NCI-H146 treated with DMSO at 0.1 percent for 48 hours (cell line): Measurements from ENCODE around the gene RASL12.
"Not testable (repeated sequence)": the region's sequence is repeated elsewhere in the genome, so short reads cannot be mapped to it uniquely, and the experiment has no call there.

ENCODE experiments used
- DNase-seq: peaks from one replicate; lab custom pipeline; 2025; ENCODE audit not compliant: unreplicated experiment; lab: John Stamatoyannopoulos, UW

RASL12 gene

DNA sequence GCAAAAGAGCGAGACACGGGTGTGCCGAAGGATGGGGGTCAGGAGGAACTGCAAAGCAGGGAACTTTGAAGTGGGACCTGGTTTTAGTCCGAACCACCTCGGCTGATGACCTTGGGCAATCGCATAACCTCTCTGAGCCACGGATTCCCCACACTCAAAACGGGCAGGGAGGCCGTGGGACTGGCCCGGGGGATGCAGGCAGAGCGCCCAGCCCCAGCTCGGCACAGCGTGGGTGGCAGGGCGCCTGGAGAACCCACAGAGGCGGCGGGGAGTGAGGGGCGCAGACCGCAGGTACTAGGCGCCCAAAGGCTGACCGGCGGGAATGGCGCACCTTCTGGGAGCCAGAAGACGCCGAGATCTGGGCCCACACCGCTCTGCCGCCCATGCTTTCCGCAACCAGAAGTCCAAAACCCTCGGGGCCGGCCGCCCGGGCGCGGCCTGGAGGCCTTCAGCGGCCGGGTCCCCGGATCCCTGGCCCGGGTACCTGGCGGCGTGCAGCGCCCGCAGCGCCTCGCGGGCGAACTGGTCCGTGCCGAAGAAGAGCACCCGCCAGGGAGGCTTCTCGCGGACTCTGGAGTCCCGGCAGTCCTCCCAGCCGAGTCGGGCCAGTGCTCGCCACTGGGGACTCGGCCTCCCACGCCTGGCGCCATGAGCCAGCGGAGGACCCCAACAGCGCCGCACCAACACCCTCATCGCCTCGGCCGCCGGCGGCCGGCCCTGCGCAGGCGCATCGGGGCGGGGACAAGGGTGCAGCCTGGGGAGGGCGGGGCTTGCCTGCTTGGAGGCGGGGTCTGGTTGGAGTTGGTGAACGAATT is 38.7 kb downstream of the RASL12 start, which contains the start of gene MTFMT:
MTFMT (minus strand) TSS at position 719 of the 815 bp plus-strand sequence; CDS start at position 693, 26 bp downstream.
- peak; percentile 9 for DNase-seq

DNA sequence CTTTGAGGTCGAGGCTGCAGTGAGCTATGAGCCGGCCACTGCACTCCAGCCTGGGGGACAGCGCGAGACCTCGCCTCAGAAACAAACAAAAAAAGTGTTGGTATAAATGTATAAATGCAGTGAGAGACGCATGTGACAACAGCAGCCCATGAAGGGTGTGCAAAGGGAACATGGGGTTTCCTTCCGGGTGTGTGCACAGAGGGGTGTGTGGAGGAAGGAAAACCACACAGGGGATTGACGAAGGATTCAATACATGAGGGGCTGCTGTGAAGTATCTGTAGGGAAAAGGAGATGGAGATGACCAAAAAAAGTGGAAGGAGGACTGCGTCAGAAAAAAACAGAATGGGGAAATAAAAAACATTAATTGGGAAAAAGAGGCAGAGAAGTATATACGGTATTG is 39.5 kb downstream of the RASL12 start:
- no peak for DNase-seq

DNA sequence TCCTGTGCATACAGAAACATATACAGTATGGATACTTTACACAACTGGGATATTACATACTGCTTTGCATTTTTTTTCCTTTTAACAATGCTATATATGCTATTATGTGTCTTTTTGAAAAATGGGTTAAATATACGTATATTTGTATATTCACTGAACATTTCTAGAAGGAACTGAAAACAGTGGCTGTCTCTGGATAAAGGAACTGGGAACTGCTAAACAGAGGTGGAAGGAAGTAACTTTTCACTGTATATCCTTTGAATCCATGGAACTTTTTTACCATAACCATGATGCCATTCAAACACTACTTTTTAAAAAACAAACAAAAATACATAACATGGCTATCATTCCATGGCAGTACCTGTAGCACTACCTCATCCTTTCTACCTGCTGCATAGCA is 40.2 kb downstream of the RASL12 start:
- no peak for DNase-seq

DNA sequence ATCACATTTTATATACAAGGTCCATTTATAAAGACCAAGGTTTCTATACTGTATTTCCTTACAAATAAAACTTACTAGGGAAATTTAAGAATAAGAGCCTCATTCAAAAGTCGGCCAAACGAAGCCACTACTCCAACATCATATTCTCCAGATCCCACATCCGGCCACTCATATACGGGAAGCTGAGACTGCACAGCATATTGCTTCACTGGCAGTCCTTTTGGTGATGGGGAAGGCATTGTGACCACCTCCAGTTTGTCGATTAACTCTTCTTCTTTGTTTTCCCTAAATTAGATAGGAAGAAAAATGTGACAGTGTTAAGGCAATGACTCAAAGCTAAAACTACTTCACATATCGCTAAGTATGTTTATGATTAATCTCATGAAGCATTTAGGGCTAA is 41.0 kb downstream of the RASL12 start:
- no peak for DNase-seq

DNA sequence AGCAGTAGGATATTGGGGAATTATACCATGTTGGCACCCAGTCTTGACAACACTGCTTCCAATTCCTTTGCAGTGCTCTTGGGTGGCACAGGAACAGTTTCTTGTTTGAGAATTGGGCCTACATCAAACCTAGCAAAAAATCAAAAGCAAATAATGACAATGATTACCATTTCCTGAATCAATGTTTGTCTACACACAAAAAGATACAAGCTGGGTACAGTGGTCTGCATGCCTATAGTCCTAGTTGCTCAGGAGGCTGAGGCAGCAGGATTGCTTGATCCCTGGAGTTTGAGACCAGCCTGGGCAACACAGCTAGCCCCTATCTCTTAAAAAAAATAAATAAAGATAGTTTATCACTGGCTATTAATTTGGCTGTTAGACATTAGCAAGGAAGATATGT is 46.3 kb downstream of the RASL12 start:
- no peak for DNase-seq

DNA sequence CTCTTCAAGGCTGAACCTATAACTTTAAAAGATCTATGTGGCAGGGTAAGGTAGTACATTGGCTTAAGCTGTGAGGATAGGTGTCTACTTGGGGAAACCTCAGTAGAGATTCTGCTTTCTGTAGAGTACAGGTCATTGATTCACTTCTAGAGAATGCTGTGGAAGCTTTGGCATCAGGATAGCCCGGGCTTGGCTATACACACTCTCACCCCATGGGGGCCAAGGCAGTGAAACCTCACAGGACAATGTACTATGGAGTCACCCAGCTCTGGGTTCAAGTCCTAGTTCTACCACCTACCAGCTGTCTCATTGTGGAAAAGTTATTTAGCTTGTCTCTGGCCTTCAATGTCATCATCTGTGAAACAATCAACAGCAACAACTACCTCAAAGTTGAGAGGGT is 47.4 kb downstream of the RASL12 start:
- DNase-seq = no peak

DNA sequence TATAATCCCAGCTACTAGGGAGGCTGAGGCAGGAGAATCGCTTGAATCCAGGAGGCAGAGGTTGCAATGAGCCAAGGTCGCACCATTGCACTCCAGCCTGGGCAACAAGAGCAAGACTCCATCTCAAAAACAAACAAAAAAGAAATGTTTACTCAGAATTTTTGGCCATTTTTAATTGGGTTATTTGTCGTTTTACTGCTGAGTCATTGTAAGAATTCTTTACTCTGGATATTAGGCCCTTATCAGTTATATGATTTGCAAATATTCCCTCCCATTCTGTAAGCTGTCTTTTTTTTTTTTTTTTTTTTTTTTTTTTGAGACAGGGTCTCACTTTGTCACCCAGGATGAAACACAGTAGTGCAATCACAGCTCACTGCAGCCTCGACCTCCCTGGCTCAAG is 56.6 kb downstream of the RASL12 start:
- not testable (repeated sequence) for DNase-seq

DNA sequence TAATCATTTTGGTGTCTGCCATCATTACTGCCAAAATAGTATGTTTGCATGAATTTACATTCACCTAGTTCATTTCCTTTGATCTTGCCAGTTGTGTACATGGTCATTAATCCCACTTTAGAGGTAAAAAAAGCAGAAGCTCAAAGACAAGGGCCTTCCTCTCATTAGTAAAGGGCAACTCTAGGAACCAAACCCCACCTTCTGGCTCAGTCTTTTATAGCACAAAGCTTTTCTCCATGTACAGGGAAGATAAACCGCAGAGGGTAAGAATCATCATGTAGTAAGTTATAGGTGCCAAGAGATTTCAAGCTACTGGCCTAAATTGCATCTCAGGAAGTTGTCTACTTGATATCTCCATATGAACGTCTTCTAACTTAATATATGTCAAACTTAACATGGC is 58.8 kb downstream of the RASL12 start:
- DNase-seq = no peak

DNA sequence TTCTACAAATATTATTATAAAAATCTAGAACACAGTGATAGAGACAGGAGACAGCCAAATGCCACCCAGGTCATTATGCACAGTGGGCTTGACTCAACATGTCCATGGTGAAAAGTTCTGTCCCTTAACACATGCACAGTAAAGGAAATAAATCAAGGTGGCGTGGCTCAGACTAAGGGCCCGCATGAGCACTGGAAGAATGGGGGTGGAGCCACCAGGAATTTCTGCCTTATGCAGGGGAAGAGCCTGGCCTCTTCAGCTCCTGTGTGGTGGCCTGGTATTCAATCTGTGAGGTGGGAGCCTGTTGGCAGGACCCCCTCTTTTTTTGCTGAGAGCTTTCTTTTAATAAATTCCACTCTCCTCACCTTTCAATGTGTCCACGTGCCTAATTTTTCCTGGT is 60.9 kb downstream of the RASL12 start:
- no peak for DNase-seq

DNA sequence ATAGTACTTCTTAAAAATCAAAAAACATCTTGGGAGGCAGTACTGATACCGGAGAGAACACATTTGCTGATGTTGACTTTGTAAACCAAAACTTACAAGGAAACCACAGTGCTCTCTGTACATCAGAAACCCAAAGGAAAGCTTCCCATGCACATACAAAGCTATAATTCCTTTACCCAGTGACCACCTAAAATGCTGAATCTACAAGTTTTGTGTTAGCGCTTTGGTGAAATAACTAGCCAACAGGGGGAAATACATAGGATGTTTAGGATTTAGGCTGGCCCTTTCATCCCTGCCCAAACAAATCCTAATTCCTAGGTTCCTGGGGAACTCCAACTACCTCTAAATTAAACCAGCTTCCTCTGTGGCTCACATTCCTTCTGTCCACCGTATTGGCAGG is 62.8 kb downstream of the RASL12 start:
- DNase-seq = no peak
